DOHH2 (cell line): Measurements from ENCODE around the gene PSMD9.

Experiments
- H3F3A ChIP-seq: fragments of 200-600 bp; sonication (generic), shearing (Covaris generic); 2 replicates; pipeline ENCODE4 v1.6.0; 2016; ENCODE audit warnings: antibody characterized with exemption, mild to moderate bottlenecking; ENCODE audit not compliant: control insufficient read depth, insufficient read depth
- H3K27ac ChIP-seq: fragments of 200-600 bp; sonication (generic); 2 replicates; pipeline ENCODE4 v1.5.1; 2014; ENCODE audit warnings: low read depth, mild to moderate bottlenecking, low read length, moderate library complexity
- H3K27me3 ChIP-seq: fragments of 200-600 bp; sonication (generic); 2 replicates; pipeline ENCODE4 v1.6.1; 2014; ENCODE audit warnings: mild to moderate bottlenecking, low read length, mixed read lengths; ENCODE audit not compliant: control insufficient read depth
- H3K36me3 ChIP-seq: fragments of 200-600 bp; sonication (generic); 2 replicates; pipeline ENCODE4 v1.6.1; 2014; ENCODE audit warnings: mild to moderate bottlenecking, low read length, moderate library complexity, mixed read lengths; ENCODE audit not compliant: control insufficient read depth
- H3K4me1 ChIP-seq: fragments of 200-600 bp; sonication (generic); 2 replicates; pipeline ENCODE4 v1.6.1; 2014; ENCODE audit warnings: mild to moderate bottlenecking, low read length, mixed read lengths; ENCODE audit not compliant: control insufficient read depth
- H3K4me2 ChIP-seq: fragments of 200-600 bp; sonication (generic); 2 replicates; pipeline ENCODE4 v1.6.0; 2014; ENCODE audit warnings: mild to moderate bottlenecking, low read length, moderate library complexity
- H3K4me3 ChIP-seq: fragments of 200-600 bp; sonication (generic); 2 replicates; pipeline ENCODE4 v1.5.1; 2014; ENCODE audit warnings: mild to moderate bottlenecking, low read length, mixed read lengths
- H3K79me2 ChIP-seq: fragments of 200-600 bp; sonication (generic); 2 replicates; pipeline ENCODE4 v1.6.1; 2014; ENCODE audit warnings: mild to moderate bottlenecking, low read length, mixed read lengths; ENCODE audit not compliant: control insufficient read depth
- H3K9me2 ChIP-seq: fragments of 200-600 bp; sonication (generic); replicated peaks from 2 replicates; pipeline ENCODE4 v1.6.1; 2014; ENCODE audit warnings: mild to moderate bottlenecking, low read length, mixed read lengths; ENCODE audit not compliant: control insufficient read depth
- H3K9me3 ChIP-seq: fragments of 200-600 bp; sonication (generic); 2 replicates; pipeline ENCODE4 v1.6.1; 2014; ENCODE audit warnings: antibody characterized with exemption, low read length, mixed read lengths; ENCODE audit not compliant: control insufficient read depth, insufficient read depth
- H4K20me1 ChIP-seq: fragments of 200-600 bp; sonication (generic); 2 replicates; pipeline ENCODE4 v1.6.0; 2014; ENCODE audit warnings: low read depth, mild to moderate bottlenecking, antibody characterized with exemption, low read length, moderate library complexity; ENCODE audit not compliant: control insufficient read depth, insufficient read depth
- EZH2phosphoT487 ChIP-seq: fragments of 200-600 bp; sonication (generic); IDR thresholded peaks from 2 replicates; pipeline ENCODE4 v1.6.1; 2017; ENCODE audit warnings: borderline replicate concordance, mild to moderate bottlenecking, antibody characterized with exemption, low read length, moderate library complexity, mixed read lengths
- TF ChIP-seq, protein P1 (sequence below): fragments of 200-600 bp; sonication (generic); IDR thresholded peaks from one replicate; pipeline ENCODE4 v1.5.1; 2014; ENCODE audit warnings: antibody characterized with exemption, mild to moderate bottlenecking, low read depth, low read length; ENCODE audit not compliant: poor library complexity, severe bottlenecking

Gene PSMD9

DNA sequence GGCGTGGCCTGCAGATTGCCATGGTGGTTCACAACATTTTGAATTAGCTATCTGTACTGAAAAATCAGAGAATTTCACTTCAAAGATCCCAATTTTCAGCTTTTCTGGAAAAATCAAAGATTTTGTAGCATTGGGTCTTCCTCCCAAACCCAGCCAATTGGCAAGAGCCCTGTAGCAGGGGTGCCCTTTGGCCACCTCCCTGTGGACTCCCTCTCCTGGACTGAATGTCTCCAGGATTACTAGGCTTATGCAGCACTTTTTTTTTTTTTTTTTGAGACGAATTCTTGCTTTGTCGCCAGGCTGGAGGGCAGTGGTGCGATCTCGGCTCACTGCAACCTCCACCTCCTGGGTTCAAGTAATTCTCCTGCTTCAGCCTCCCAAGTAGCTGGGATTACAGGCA lies 9.7 kb downstream of the PSMD9 start:
- Histone ChIP-seq H3K27ac (no peak overlapping the region), H3K36me3 (peaks cover 76% of the 10 kb centered on the region), H3K4me2 (no peak overlapping the region), H3K9me2 (no peaks in the 10 kb centered on the region), H3K27me3 (no peaks in the 10 kb centered on the region), H4K20me1 (no peaks in the 10 kb centered on the region), H3K4me3 (no peak overlapping the region), H3K4me1 (peaks cover 9% of the 10 kb centered on the region), H3K79me2 (peaks cover 28% of the 10 kb centered on the region), H3K9me3 (no peaks in the 10 kb centered on the region), H3F3A (no peaks in the 10 kb centered on the region)
- TF ChIP-seq EZH2phosphoT487, result no peak
- TF ChIP-seq, protein P1, sequence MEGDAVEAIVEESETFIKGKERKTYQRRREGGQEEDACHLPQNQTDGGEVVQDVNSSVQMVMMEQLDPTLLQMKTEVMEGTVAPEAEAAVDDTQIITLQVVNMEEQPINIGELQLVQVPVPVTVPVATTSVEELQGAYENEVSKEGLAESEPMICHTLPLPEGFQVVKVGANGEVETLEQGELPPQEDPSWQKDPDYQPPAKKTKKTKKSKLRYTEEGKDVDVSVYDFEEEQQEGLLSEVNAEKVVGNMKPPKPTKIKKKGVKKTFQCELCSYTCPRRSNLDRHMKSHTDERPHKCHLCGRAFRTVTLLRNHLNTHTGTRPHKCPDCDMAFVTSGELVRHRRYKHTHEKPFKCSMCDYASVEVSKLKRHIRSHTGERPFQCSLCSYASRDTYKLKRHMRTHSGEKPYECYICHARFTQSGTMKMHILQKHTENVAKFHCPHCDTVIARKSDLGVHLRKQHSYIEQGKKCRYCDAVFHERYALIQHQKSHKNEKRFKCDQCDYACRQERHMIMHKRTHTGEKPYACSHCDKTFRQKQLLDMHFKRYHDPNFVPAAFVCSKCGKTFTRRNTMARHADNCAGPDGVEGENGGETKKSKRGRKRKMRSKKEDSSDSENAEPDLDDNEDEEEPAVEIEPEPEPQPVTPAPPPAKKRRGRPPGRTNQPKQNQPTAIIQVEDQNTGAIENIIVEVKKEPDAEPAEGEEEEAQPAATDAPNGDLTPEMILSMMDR, result no peak

GRCh38 chr12:121899590-121899989 lies 11.0 kb downstream of the PSMD9 start:
- Histone ChIP-seq H3K9me3 (no peaks in the 10 kb centered on the region), H3K27me3 (no peaks in the 10 kb centered on the region), H3F3A (no peaks in the 10 kb centered on the region), H3K9me2 (no peaks in the 10 kb centered on the region), H3K4me2 (no peak overlapping the region), H4K20me1 (no peaks in the 10 kb centered on the region), H3K4me3 (no peak overlapping the region), H3K36me3 (peaks cover 72% of the 10 kb centered on the region), H3K79me2 (peaks cover 15% of the 10 kb centered on the region), H3K27ac (no peak overlapping the region), H3K4me1 (no peaks in the 10 kb centered on the region)
- TF ChIP-seq, protein P1, result no peak
- no peak for TF ChIP-seq EZH2phosphoT487

DNA sequence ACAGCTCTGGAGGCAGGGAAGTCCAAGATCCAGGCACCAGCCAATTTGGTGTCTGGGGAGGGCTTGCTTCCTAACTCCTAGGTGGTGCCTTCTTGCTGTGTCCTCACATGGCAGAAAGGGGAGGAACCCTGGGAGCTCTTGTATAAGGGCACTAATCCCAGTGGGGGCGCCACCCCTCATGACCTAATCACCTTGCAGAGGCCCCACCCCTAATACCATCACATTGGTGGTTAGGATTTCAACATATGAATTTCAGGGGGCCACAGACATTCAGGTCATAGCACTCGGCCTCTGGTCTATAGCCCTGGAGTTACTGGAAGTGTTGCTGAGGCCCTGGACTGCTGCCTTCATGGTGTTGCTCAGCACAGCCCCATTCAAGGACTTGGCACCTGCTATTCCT lies 14.6 kb downstream of the PSMD9 start:
- TF ChIP-seq EZH2phosphoT487, result no peak
- TF ChIP-seq, protein P1, result no peak
- Histone ChIP-seq H3K27ac (no peak overlapping the region), H3K9me2 (no peaks in the 10 kb centered on the region), H3K9me3 (no peaks in the 10 kb centered on the region), H4K20me1 (no peaks in the 10 kb centered on the region), H3K4me1 (no peaks in the 10 kb centered on the region), H3K27me3 (no peaks in the 10 kb centered on the region), H3K36me3 (peaks cover 66% of the 10 kb centered on the region), H3K4me2 (no peak overlapping the region), H3K79me2 (no peaks in the 10 kb centered on the region), H3K4me3 (no peak overlapping the region), H3F3A (no peaks in the 10 kb centered on the region)

- Histone ChIP-seq H3K27ac (no peak overlapping the region), H3K9me3 (no peaks in the 10 kb centered on the region), H3K9me2 (no peaks in the 10 kb centered on the region), H3K27me3 (no peaks in the 10 kb centered on the region), H4K20me1 (no peaks in the 10 kb centered on the region), H3F3A (no peaks in the 10 kb centered on the region), H3K4me2 (no peak overlapping the region), H3K79me2 (no peaks in the 10 kb centered on the region), H3K4me1 (no peaks in the 10 kb centered on the region), H3K36me3 (peaks cover 64% of the 10 kb centered on the region), H3K4me3 (no peak overlapping the region)
- TF ChIP-seq, protein P1, result no peak
- TF ChIP-seq EZH2phosphoT487, result no peak
Measured at GRCh38 chr12:121905746-121906145, 17.2 kb downstream of the PSMD9 start.
